ENCODE measurements around the gene LDLR.

DNA sequence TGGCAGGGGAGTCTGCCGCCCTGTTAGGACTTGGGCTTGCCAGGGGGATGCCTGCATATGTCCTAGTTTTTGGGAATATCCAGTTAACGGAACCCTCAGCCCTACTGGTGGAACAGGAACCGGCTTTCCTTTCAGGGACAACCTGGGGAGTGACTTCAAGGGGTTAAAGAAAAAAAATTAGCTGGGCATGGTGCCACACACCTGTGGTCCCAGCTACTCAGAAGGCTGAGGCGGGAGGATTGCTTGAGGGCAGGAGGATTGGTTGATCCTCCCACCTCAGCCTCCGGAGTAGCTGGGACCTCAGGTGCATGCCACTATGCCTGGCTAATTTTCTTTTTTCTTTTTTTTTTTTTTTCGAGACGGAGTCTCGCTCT is 22.5 kb downstream of the LDLR start:
- no peak for TF ChIP-seq RCOR1 (IDR thresholded peaks at IDR 0.05; ENCODE audit: low read depth, low read length)
- TF ChIP-seq, protein P1, sequence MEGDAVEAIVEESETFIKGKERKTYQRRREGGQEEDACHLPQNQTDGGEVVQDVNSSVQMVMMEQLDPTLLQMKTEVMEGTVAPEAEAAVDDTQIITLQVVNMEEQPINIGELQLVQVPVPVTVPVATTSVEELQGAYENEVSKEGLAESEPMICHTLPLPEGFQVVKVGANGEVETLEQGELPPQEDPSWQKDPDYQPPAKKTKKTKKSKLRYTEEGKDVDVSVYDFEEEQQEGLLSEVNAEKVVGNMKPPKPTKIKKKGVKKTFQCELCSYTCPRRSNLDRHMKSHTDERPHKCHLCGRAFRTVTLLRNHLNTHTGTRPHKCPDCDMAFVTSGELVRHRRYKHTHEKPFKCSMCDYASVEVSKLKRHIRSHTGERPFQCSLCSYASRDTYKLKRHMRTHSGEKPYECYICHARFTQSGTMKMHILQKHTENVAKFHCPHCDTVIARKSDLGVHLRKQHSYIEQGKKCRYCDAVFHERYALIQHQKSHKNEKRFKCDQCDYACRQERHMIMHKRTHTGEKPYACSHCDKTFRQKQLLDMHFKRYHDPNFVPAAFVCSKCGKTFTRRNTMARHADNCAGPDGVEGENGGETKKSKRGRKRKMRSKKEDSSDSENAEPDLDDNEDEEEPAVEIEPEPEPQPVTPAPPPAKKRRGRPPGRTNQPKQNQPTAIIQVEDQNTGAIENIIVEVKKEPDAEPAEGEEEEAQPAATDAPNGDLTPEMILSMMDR (IDR thresholded peaks at IDR 0.05): no peak
- TF ChIP-seq MAFK (IDR thresholded peaks at IDR 0.05; ENCODE audit: partially characterized antibody): no peak
- TF ChIP-seq CHD4 (IDR thresholded peaks at IDR 0.05; ENCODE audit: borderline replicate concordance): no peak
- TF ChIP-seq MYC (IDR thresholded peaks at IDR 0.05; ENCODE audit: borderline replicate concordance, low read length): no peak
